K562 (cell line): Measurements from ENCODE around the gene FASTK. TPM values are rescaled to one million over a fixed set of nuclear protein-coding genes. Genes with fewer than 3 reads are reported as not detected.
A peak's percentile ranks its signal among the peaks of the same experiment; 100 is the strongest.

Experiments
- FOXJ3 ChIP-seq: sonication (generic); formaldehyde crosslinking; IDR thresholded peaks from 2 replicates; pipeline ENCODE4 v1.4.0; 2020; ENCODE audit warnings: mild to moderate bottlenecking, missing genetic modification reagents
- KDM5B ChIP-seq: fragments of 200-600 bp; sonication (generic); IDR thresholded peaks from 2 replicates; pipeline ENCODE4 v1.6.1; 2012; ENCODE audit warnings: low read depth, mild to moderate bottlenecking, moderate library complexity, low read length, control low read depth, inconsistent platforms; ENCODE audit not compliant: insufficient replicate concordance
- MTA2 ChIP-seq: fragments of 450-650 bp; IDR thresholded peaks from 2 replicates; pipeline ENCODE4 v1.6.1; 2016; ENCODE audit warnings: low read depth
- MYC ChIP-seq, 2 experiments: fragments of 250-450 bp in 1 of 2; sonication (Bioruptor Pico) in 1 of 2; IDR thresholded peaks; 2 replicates each; pipeline versions ENCODE4 v1.5.1 to v1.6.1; 2012 to 2021; ENCODE audit warnings: low read depth in 2 of 2, borderline replicate concordance in 1 of 2, improper control_type of control experiment in 1 of 2, low read length in 1 of 2, mild to moderate bottlenecking in 1 of 2, moderate library complexity in 1 of 2
- SIN3B ChIP-seq: fragments of 450-650 bp; IDR thresholded peaks from 2 replicates; pipeline ENCODE4 v1.6.1; 2017; ENCODE audit warnings: low read depth, mild to moderate bottlenecking, moderate library complexity
- SMARCA5 ChIP-seq: fragments of 450-650 bp; IDR thresholded peaks from 2 replicates; pipeline ENCODE4 v1.6.1; 2016
- ZBED1 ChIP-seq: IDR thresholded peaks from 2 replicates; pipeline ENCODE4 v1.6.1; 2014
- ZNF133 ChIP-seq: fragments of 250-450 bp; sonication (Bioruptor Pico); IDR thresholded peaks from 2 replicates; pipeline ENCODE4 v1.4.0; 2020; ENCODE audit warnings: mild to moderate bottlenecking
- ZNF444 ChIP-seq: fragments of 250-450 bp; sonication (Bioruptor Pico); IDR thresholded peaks from 2 replicates; pipeline ENCODE4 v1.4.0; 2020; ENCODE audit warnings: mild to moderate bottlenecking, moderate library complexity
- ZNF778 ChIP-seq: fragments of 450-650 bp; formaldehyde crosslinking; IDR thresholded peaks from 2 replicates; pipeline ENCODE4 v1.4.0; 2020; ENCODE audit warnings: mild to moderate bottlenecking, moderate library complexity
- ZNF785 ChIP-seq: fragments of 250-450 bp; sonication (Bioruptor Pico); IDR thresholded peaks from 2 replicates; pipeline ENCODE4 v1.4.0; 2020; ENCODE audit warnings: mild to moderate bottlenecking
- polyA plus RNA-seq, 8 experiments: library from polyadenylated mRNA; depleted of rRNA in 4 of 8; stranded (reverse) in 5 of 8; unstranded in 3 of 8; fragments of >200 nt; fragmentation: Nextera tagmentation in 2 of 8; fragmentation: Illumina TruSeq in 1 of 8; extraction: Ambion mirVana in 2 of 8; extraction: Trizol in 1 of 8; gene quantifications; 2 replicates each; pipeline versions ENCODE4 v1.2.1 to v1.2.3, GENCODE V29; 2011 to 2014; ENCODE audit warnings: inconsistent platforms in 1 of 8, missing spikeins in 1 of 8
- total RNA-seq, 7 experiments: library from RNA; depleted of rRNA in 6 of 7; stranded (reverse); fragments of >200 nt in 6 of 7; fragmentation: Illumina TruSeq in 2 of 7; extraction: Trizol in 2 of 7; gene quantifications; 2 replicates each; pipeline versions ENCODE4 v1.2.1 to v1.2.3, GENCODE V29; 2011 to 2021; ENCODE audit warnings: low replicate concordance in 1 of 7
- TF ChIP-seq, protein P1 (sequence below): fragments of 250-450 bp; sonication (Bioruptor Pico); IDR thresholded peaks from 2 replicates; pipeline ENCODE4 v1.5.0; 2021
- TF ChIP-seq, protein P2 (sequence below): fragments of 250-450 bp; sonication (Bioruptor Pico); IDR thresholded peaks from 2 replicates; pipeline ENCODE4 v1.9.0; 2021; ENCODE audit warnings: mild to moderate bottlenecking
- TF ChIP-seq, protein P3 (sequence below): fragments of 450-650 bp; IDR thresholded peaks from 2 replicates; pipeline ENCODE4 v1.6.1; 2016; ENCODE audit warnings: low read depth, mild to moderate bottlenecking, moderate library complexity
- TF ChIP-seq, protein P4 (sequence below): IDR thresholded peaks from 2 replicates; pipeline ENCODE4 v1.6.1; 2016; ENCODE audit warnings: missing genetic modification characterization, missing compliant biosample characterization
- TF ChIP-seq, protein P5 (sequence below), 2 experiments: IDR thresholded peaks in 1 of 2; conservative IDR thresholded peaks in 1 of 2; 2 replicates each; pipeline ENCODE4 v1.6.1; 2016; ENCODE audit warnings: low read depth in 2 of 2, mild to moderate bottlenecking in 1 of 2, missing compliant biosample characterization in 1 of 2, missing genetic modification characterization in 1 of 2, moderate library complexity in 1 of 2
- TF ChIP-seq, protein P6 (sequence below): fragments of 150-350 bp; IDR thresholded peaks from 2 replicates; pipeline ENCODE4 v1.6.1; 2014; ENCODE audit warnings: low read depth, mild to moderate bottlenecking, low read length, borderline replicate concordance

FASTK gene
- total and polyA plus RNA-seq, 9 of the 15 experiments (the other 6 are each of a cell fraction or from before 2014, with no cell fraction given): 0.51 to 150 (median 48.2) TPM

DNA sequence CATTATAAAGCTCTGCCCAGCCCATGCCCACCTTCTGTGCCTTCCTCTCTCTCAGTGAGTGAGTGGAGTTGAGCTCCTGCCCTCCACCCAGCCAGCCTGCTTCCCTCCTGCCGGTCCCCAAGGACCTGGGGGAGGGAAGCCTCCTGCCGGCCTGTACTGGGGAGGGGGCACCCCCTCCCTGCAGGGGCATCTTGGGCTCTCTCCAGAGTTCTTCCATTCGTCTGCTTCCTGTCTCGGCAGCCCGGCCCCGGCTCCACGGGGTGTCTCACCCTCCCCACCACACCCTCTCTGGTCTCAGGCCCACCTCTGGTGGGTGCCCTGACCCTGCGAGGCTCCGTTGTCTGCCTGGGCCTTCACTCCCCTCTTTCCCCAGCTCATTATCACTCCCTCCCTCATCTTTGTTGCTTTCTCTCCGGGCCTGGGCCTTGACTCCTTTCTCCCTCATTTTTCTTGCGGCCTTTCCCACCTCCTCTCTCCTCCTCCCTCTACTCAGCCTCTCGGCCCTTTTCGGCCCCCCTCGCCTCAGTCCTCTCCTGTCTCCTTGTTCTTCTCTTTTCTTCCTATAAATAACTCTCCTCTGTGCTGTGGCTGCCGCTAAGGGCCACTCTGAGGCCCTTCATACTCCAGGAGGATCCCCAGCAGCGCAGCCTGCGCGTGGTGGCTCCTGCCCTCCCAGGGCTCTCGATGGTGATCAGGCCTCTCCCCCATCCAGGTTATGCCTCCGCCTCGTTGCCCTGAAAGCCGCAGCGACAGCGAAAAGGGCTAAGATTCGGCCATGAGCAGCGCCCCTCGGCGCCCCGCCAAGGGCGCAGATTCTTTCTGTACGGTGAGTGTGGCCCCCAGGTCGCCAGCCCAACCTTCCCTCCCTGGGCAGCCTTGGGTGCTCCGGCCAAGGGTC is 19.1 kb downstream of the FASTK start (continued):
- TF ChIP-seq, protein P1, sequence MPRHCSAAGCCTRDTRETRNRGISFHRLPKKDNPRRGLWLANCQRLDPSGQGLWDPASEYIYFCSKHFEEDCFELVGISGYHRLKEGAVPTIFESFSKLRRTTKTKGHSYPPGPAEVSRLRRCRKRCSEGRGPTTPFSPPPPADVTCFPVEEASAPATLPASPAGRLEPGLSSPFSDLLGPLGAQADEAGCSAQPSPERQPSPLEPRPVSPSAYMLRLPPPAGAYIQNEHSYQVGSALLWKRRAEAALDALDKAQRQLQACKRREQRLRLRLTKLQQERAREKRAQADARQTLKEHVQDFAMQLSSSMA (CRISPR knock-in tag): no peak
- TF ChIP-seq ZNF785 (CRISPR knock-in tag): no peak
- TF ChIP-seq ZNF778: no peak
- TF ChIP-seq MYC (IDR thresholded peaks at IDR 0.05; ENCODE audit: low read depth, low read length): no peak
- no peak for TF ChIP-seq MYC (CRISPR knock-in tag; IDR thresholded peaks at IDR 0.05; ENCODE audit: borderline replicate concordance, low read depth)
- 0 out of 2 replicates have a peak, but pooled peaks have one; percentile 33 for TF ChIP-seq ZBED1
- TF ChIP-seq, protein P2, sequence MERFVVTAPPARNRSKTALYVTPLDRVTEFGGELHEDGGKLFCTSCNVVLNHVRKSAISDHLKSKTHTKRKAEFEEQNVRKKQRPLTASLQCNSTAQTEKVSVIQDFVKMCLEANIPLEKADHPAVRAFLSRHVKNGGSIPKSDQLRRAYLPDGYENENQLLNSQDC (CRISPR knock-in tag): no peak
- peak; percentile 2 for TF ChIP-seq KDM5B
- TF ChIP-seq, protein P3, sequence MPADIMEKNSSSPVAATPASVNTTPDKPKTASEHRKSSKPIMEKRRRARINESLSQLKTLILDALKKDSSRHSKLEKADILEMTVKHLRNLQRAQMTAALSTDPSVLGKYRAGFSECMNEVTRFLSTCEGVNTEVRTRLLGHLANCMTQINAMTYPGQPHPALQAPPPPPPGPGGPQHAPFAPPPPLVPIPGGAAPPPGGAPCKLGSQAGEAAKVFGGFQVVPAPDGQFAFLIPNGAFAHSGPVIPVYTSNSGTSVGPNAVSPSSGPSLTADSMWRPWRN: no peak
- TF ChIP-seq ZNF444 (CRISPR knock-in tag): no peak
- no peak for TF ChIP-seq MTA2
- no peak for TF ChIP-seq SIN3B
- TF ChIP-seq ZNF133 (CRISPR knock-in tag): no peak
- TF ChIP-seq, protein P4, sequence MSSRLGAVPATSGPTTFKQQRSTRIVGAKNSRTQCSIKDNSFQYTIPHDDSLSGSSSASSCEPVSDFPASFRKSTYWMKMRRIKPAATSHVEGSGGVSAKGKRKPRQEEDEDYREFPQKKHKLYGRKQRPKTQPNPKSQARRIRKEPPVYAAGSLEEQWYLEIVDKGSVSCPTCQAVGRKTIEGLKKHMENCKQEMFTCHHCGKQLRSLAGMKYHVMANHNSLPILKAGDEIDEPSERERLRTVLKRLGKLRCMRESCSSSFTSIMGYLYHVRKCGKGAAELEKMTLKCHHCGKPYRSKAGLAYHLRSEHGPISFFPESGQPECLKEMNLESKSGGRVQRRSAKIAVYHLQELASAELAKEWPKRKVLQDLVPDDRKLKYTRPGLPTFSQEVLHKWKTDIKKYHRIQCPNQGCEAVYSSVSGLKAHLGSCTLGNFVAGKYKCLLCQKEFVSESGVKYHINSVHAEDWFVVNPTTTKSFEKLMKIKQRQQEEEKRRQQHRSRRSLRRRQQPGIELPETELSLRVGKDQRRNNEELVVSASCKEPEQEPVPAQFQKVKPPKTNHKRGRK (tag): peak; percentile 83
- TF ChIP-seq SMARCA5: peak; percentile 23; the same call in 1 of the 2 replicates
- no peak for TF ChIP-seq FOXJ3 (CRISPR knock-in tag)
- TF ChIP-seq, protein P5, sequence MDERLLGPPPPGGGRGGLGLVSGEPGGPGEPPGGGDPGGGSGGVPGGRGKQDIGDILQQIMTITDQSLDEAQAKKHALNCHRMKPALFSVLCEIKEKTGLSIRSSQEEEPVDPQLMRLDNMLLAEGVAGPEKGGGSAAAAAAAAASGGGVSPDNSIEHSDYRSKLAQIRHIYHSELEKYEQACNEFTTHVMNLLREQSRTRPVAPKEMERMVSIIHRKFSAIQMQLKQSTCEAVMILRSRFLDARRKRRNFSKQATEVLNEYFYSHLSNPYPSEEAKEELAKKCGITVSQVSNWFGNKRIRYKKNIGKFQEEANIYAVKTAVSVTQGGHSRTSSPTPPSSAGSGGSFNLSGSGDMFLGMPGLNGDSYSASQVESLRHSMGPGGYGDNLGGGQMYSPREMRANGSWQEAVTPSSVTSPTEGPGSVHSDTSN (CRISPR knock-in tag; IDR thresholded peaks at IDR 0.05; ENCODE audit: low read depth): no peak
- TF ChIP-seq, protein P5 (tag; conservative IDR thresholded peaks at IDR 0.05; ENCODE audit: low read depth): no peak
- TF ChIP-seq, protein P6, sequence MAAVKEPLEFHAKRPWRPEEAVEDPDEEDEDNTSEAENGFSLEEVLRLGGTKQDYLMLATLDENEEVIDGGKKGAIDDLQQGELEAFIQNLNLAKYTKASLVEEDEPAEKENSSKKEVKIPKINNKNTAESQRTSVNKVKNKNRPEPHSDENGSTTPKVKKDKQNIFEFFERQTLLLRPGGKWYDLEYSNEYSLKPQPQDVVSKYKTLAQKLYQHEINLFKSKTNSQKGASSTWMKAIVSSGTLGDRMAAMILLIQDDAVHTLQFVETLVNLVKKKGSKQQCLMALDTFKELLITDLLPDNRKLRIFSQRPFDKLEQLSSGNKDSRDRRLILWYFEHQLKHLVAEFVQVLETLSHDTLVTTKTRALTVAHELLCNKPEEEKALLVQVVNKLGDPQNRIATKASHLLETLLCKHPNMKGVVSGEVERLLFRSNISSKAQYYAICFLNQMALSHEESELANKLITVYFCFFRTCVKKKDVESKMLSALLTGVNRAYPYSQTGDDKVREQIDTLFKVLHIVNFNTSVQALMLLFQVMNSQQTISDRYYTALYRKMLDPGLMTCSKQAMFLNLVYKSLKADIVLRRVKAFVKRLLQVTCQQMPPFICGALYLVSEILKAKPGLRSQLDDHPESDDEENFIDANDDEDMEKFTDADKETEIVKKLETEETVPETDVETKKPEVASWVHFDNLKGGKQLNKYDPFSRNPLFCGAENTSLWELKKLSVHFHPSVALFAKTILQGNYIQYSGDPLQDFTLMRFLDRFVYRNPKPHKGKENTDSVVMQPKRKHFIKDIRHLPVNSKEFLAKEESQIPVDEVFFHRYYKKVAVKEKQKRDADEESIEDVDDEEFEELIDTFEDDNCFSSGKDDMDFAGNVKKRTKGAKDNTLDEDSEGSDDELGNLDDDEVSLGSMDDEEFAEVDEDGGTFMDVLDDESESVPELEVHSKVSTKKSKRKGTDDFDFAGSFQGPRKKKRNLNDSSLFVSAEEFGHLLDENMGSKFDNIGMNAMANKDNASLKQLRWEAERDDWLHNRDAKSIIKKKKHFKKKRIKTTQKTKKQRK: no peak
